OCI-LY1 (cell line): ENCODE data around the gene TBC1D16.

Source experiments
- H2AFZ ChIP-seq: fragments of 200-600 bp; sonication (generic), shearing (Covaris generic); 2 replicates; pipeline ENCODE4 v1.6.0; 2014; ENCODE audit warnings: antibody characterized with exemption, mild to moderate bottlenecking, low read length
- H3F3A ChIP-seq: fragments of 200-600 bp; sonication (generic), shearing (Covaris generic); 2 replicates; pipeline ENCODE4 v1.6.0; 2014; ENCODE audit warnings: mild to moderate bottlenecking, antibody characterized with exemption, low read length, moderate library complexity; ENCODE audit not compliant: insufficient read depth
- H3K27ac ChIP-seq: fragments of 200-600 bp; sonication (generic); 2 replicates; pipeline ENCODE4 v1.5.1; 2014; ENCODE audit warnings: low read length, mixed run types, mild to moderate bottlenecking, low read depth; ENCODE audit not compliant: poor library complexity, severe bottlenecking
- H3K27me3 ChIP-seq: fragments of 200-600 bp; sonication (generic); 2 replicates; pipeline ENCODE4 v1.6.0; 2014; ENCODE audit warnings: antibody characterized with exemption, mild to moderate bottlenecking, low read length, moderate library complexity; ENCODE audit not compliant: insufficient read depth
- H3K36me3 ChIP-seq: fragments of 200-600 bp; sonication (generic); 2 replicates; pipeline ENCODE4 v1.6.1; 2014; ENCODE audit warnings: mild to moderate bottlenecking, antibody characterized with exemption, low read length, moderate library complexity, mixed read lengths; ENCODE audit not compliant: insufficient read depth
- H3K4me1 ChIP-seq: fragments of 200-600 bp; sonication (generic); 2 replicates; pipeline ENCODE4 v1.5.1; 2014; ENCODE audit warnings: mild to moderate bottlenecking, low read length, moderate library complexity; ENCODE audit not compliant: insufficient read depth, severe bottlenecking
- H3K4me2 ChIP-seq: fragments of 200-600 bp; sonication (generic), shearing (Covaris generic); 2 replicates; pipeline ENCODE4 v1.6.1; 2014; ENCODE audit warnings: low read length
- H3K4me3 ChIP-seq: fragments of 200-600 bp; sonication (generic); 2 replicates; pipeline ENCODE4 v1.5.1; 2014; ENCODE audit warnings: low read length, low read depth, mild to moderate bottlenecking, mixed read lengths; ENCODE audit not compliant: poor library complexity, severe bottlenecking
- H3K79me2 ChIP-seq: fragments of 200-600 bp; shearing (Covaris generic); 2 replicates; pipeline ENCODE4 v1.6.1; 2016; ENCODE audit warnings: mixed run types, low read length, mixed read lengths; ENCODE audit not compliant: insufficient read depth
- H3K9ac ChIP-seq: fragments of 200-600 bp; sonication (generic), shearing (Covaris generic); 2 replicates; pipeline ENCODE4 v1.6.1; 2014; ENCODE audit warnings: mild to moderate bottlenecking, low read length, mixed read lengths
- H3K9me2 ChIP-seq: fragments of 200-600 bp; sonication (generic), shearing (Covaris generic); 2 replicates; pipeline ENCODE4 v1.6.1; 2014; ENCODE audit warnings: low read depth, mild to moderate bottlenecking, low read length, mixed read lengths
- H3K9me3 ChIP-seq: fragments of 200-600 bp; shearing (Covaris generic); 2 replicates; pipeline ENCODE4 v1.6.1; 2014; ENCODE audit warnings: low read length, mixed read lengths
- H4K20me1 ChIP-seq: fragments of 200-600 bp; sonication (generic), shearing (Covaris generic); 2 replicates; pipeline ENCODE4 v1.6.0; 2016; ENCODE audit warnings: mild to moderate bottlenecking, low read length; ENCODE audit not compliant: insufficient read depth
- EZH2 ChIP-seq: fragments of 200-600 bp; sonication (generic), shearing (Covaris generic); IDR thresholded peaks from 2 replicates; pipeline ENCODE4 v1.8.0; 2017; ENCODE audit warnings: borderline replicate concordance, mixed run types, mild to moderate bottlenecking, antibody characterized with exemption, low read length, moderate library complexity, mixed read lengths
- TF ChIP-seq, protein P1 (sequence below): fragments of 200-600 bp; sonication (generic), shearing (Covaris generic); IDR thresholded peaks from 2 replicates; pipeline ENCODE4 v1.5.1; 2017; ENCODE audit warnings: mild to moderate bottlenecking, antibody characterized with exemption, low read length, moderate library complexity, mixed read lengths

The TBC1D16 gene

DNA sequence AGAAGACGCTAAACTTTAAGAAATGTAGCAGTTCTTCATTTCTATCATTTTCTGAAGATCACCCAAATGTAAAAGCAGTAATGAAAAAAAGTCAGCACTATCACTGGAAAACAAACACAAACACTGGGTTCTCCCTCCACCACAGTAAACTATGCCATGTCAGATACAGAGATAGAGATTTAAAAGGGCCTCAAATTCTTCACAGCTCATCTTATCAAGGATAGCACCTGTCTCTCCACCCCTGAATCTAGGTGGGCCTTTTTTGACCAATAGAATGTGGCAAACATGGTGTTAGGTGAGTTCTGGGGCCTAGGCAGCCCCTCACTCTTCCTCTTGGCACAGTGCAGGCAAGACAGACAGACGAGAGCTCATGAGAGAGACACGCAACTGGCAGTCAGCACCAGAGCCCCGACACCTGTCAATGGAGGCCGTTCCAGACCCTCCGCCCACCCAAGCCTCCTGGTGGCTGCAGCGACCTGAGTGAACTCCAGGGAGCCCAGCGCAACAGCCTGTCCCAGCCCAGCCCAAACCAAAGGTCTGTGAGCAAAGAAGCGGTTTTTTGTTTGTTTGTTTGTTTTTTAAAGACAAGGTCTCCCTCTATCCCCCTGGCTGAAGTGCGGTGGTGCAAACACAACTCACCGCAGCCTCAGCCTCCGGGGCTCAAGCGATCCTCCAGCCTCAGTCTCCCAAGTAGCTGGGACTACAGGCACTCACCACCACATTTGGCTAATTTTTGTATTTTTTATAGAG is 79.8 kb downstream of the TBC1D16 start:
- TF ChIP-seq, protein P1, sequence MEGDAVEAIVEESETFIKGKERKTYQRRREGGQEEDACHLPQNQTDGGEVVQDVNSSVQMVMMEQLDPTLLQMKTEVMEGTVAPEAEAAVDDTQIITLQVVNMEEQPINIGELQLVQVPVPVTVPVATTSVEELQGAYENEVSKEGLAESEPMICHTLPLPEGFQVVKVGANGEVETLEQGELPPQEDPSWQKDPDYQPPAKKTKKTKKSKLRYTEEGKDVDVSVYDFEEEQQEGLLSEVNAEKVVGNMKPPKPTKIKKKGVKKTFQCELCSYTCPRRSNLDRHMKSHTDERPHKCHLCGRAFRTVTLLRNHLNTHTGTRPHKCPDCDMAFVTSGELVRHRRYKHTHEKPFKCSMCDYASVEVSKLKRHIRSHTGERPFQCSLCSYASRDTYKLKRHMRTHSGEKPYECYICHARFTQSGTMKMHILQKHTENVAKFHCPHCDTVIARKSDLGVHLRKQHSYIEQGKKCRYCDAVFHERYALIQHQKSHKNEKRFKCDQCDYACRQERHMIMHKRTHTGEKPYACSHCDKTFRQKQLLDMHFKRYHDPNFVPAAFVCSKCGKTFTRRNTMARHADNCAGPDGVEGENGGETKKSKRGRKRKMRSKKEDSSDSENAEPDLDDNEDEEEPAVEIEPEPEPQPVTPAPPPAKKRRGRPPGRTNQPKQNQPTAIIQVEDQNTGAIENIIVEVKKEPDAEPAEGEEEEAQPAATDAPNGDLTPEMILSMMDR = no peak
- TF ChIP-seq EZH2 = no peak
- Histone ChIP-seq H3K9me2 (no peaks in the 10 kb centered on the region), H3K27me3 (peaks cover 12% of the 10 kb centered on the region), H3F3A (no peaks in the 10 kb centered on the region), H2AFZ (no peak overlapping the region), H3K79me2 (no peaks in the 10 kb centered on the region), H3K4me1 (no peaks in the 10 kb centered on the region), H4K20me1 (no peaks in the 10 kb centered on the region), H3K4me2 (no peak overlapping the region), H3K9me3 (no peaks in the 10 kb centered on the region), H3K9ac (no peak overlapping the region), H3K27ac (no peak overlapping the region), H3K36me3 (no peaks in the 10 kb centered on the region), H3K4me3 (no peak overlapping the region)

DNA sequence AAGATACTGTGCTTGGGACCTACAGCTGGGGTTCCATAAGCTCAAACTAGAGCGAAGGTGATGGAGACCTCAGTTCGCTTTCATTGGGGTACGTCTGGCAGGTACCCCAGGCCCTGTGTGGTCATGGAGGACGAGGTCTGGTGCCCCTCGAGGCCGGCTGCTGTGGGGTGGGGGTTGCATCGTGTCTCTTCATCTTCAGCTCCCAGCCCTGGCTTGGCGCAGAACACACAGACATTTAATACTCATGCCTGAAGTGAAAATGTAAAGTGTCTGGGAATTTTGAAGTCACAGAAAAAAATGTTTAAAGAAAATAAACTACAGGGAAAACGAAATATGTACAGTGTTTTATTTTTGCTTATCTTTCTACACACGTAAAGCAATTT is 80.5 kb downstream of the TBC1D16 start:
- Histone ChIP-seq H3K27me3 (peaks cover 9% of the 10 kb centered on the region), H3K79me2 (no peaks in the 10 kb centered on the region), H3K36me3 (no peaks in the 10 kb centered on the region), H3K9ac (no peak overlapping the region), H3K4me1 (no peaks in the 10 kb centered on the region), H3F3A (no peaks in the 10 kb centered on the region), H3K4me2 (no peak overlapping the region), H4K20me1 (no peaks in the 10 kb centered on the region), H3K27ac (no peak overlapping the region), H3K4me3 (no peak overlapping the region), H2AFZ (no peak overlapping the region), H3K9me2 (no peaks in the 10 kb centered on the region), H3K9me3 (no peaks in the 10 kb centered on the region)
- no peak for TF ChIP-seq EZH2
- TF ChIP-seq, protein P1 = no peak

DNA sequence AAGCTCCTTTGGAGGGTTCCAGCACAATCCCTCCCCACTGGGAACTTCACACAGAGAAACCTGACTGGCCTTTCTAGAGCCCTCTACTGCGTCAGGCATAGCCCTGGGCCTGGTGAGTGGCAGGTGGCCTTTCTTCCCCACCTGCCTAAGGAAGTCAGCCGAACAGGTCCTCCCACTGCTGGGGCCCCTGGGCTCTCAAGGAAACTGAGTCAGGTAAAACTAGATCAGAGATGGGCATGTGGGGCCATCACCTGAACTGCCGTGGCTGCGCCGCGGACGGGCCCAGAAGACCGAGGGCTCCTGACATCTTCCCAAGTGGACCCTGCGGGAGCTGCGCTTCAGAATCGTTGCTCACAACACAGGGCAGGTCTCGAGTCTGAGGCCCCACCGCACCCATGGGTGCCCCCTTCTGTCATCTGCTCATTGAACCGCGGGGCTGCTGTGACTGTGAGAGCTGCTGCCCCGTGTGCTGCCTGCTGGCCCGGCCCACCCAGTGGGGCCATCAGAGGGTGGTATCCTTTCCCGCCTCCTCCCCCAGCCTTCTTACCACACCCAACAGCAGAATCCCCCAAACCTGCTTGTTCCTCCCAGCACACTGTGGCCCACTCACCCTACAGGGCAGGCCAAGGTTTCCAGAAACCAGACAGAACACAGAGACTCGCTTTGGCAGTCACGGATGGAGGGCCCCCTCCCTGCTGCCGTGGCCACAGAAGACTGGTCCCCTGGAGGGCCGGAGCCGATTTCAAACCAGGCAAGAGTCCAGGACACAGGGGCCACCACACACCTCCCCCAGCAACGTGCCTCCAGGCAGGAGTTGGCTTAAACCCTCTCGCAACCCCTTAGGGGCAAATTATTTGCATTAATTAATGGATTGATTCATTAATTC is 81.1 kb downstream of the TBC1D16 start:
- Histone ChIP-seq H3K9me2 (no peaks in the 10 kb centered on the region), H3F3A (no peaks in the 10 kb centered on the region), H3K27ac (no peak overlapping the region), H3K36me3 (no peaks in the 10 kb centered on the region), H3K79me2 (no peaks in the 10 kb centered on the region), H3K27me3 (peaks cover 7% of the 10 kb centered on the region), H3K4me2 (no peak overlapping the region), H4K20me1 (no peaks in the 10 kb centered on the region), H3K9ac (no peak overlapping the region), H2AFZ (no peak overlapping the region), H3K4me3 (no peak overlapping the region), H3K4me1 (no peaks in the 10 kb centered on the region), H3K9me3 (no peaks in the 10 kb centered on the region)
- TF ChIP-seq, protein P1 = no peak
- no peak for TF ChIP-seq EZH2
